HG02678 (cell line): Measurements from ENCODE around the gene POU4F1.

ENCODE experiments used
- ATAC-seq: cut with Tn5 transposase; IDR thresholded peaks from one replicate; pipeline ENCODE4 v1.9.1; 2021; ENCODE audit warnings: mild to moderate bottlenecking, moderate library complexity; ENCODE audit not compliant: unreplicated experiment

Gene POU4F1

GRCh38 chr13:78593652-78594455 is 9.5 kb downstream of the POU4F1 start:
- ATAC-seq: no peak

GRCh38 chr13:78593129-78593528 is 10.2 kb downstream of the POU4F1 start:
- ATAC-seq: no peak

GRCh38 chr13:78592584-78592983 is 10.8 kb downstream of the POU4F1 start:
- no peak for ATAC-seq

GRCh38 chr13:78589206-78589605 is 14.1 kb downstream of the POU4F1 start:
- no peak for ATAC-seq

GRCh38 chr13:78587395-78587794 is 16.0 kb downstream of the POU4F1 start:
- ATAC-seq: no peak

GRCh38 chr13:78586706-78587105 is 16.6 kb downstream of the POU4F1 start:
- ATAC-seq: no peak

- no peak for ATAC-seq
Observed at GRCh38 chr13:78576261-78576660, 27.1 kb downstream of the POU4F1 start.

DNA sequence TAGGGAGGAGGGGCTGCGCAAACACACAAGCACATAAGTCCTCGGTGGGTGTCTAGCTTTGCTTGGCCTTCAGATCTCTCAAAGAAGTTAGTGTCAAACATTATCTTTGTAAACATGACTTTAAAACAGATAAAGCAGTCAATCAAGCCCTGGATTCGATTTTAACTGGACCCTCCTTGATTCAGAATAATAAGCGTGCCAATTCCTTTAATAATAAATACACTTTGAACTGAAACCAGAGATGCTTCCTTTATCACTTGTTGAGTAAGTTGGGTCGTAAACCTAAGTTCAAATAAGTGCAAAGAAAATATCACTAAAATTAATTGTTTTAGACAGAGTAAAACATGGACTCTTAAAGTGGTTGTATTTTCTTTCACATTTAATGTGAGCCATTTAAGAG is 30.9 kb downstream of the POU4F1 start:
- ATAC-seq: no peak

DNA sequence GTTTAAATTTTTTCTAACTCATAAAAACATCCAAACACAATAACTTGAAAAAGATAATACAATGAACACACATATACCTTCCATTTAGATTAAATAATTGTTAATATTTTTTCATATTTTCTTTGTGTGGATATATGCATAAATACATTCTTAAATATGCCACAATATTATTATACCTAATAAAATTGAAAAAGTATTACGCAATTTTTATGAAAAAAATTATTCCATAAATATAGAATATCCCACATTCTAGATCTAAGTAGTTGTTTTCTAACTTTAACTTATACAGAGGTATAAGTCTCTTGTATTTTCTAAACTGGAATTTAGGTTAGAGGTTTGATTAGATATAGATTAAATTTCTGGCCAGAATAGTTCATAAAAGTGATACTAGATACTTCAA is 34.3 kb downstream of the POU4F1 start:
- ATAC-seq: no peak

GRCh38 chr13:78566631-78567030 is 36.7 kb downstream of the POU4F1 start:
- no peak for ATAC-seq

DNA sequence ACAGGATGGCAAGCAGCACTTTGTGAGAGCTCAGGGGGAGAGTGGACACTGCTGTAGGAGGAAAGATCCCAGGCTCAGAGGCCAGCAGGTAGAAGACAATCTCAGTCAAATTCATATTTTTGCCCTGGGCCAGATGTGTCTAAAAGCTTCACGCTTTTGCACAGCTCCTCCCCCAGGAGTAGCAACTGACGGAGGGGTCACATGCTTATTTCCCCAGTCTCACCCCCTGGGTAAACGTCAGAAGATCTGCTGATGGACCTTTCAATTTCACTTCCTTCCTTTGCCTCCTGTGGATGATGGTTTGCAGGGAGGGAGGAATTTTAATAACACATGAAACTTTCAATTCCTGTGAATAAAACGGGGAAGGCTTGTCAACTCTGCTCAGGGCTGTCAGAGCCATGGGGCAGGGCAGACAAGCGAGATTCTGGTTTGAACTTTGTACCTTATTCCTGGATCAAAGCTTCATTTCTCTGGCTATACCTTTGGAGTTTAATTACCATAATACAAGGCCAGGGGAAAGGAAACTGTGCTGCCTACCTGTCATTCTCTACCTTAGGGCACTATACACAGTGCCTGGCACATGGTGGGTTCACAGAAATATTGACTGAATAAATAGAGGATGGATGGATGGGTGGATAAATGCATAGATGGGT is 41.0 kb downstream of the POU4F1 start:
- no peak for ATAC-seq
